Stimulated activated CD4-positive, alpha-beta T cell treated with anti-CD3 and anti-CD28 coated beads, Interleukin-15, amount 100 ng/mL, for 48 hours (primary cell): Measurements from ENCODE around the gene SLC46A3.
A peak's percentile ranks its signal among the peaks of the same experiment; 100 is the strongest.
"Not testable (repeated sequence)": the region's sequence is repeated elsewhere in the genome, so short reads cannot be mapped to it uniquely, and the experiment has no call there.

Source experiments
- DNase-seq, 2 donors: peaks; one replicate each; pipeline ENCODE4 v3.0.0-alpha.2; 2020; ENCODE audit warnings: low read depth in 2 of 2

SLC46A3 gene

GRCh38 chr13:28718543-28719226 is at the start of gene SLC46A3:
TSS of gene SLC46A3 (minus strand) at chr13:28718970. CDS start at chr13:28717998, 972 bp downstream.
- DNase-seq: peak; percentile 90 to 96

- no peak for DNase-seq
Measured at GRCh38 chr13:28763887-28764286, 45.1 kb upstream of the SLC46A3 start.

GRCh38 chr13:28761586-28761985 is 42.8 kb upstream of the SLC46A3 start:
- no peak for DNase-seq

- DNase-seq: no peak
Measured at GRCh38 chr13:28755546-28755870, 36.7 kb upstream of the SLC46A3 start.

- no peak for DNase-seq
Measured at GRCh38 chr13:28754698-28755545, 36.2 kb upstream of the SLC46A3 start.

GRCh38 chr13:28753946-28754345 is 35.2 kb upstream of the SLC46A3 start:
- DNase-seq: no peak

GRCh38 chr13:28753208-28753892 is 34.6 kb upstream of the SLC46A3 start:
- DNase-seq: no peak

- no peak for DNase-seq
Measured at GRCh38 chr13:28751175-28751960, 32.6 kb upstream of the SLC46A3 start.

- no peak for DNase-seq
Measured at GRCh38 chr13:28750187-28751045, 31.6 kb upstream of the SLC46A3 start.

- DNase-seq: no peak
Measured at GRCh38 chr13:28747851-28748250, 29.1 kb upstream of the SLC46A3 start.

GRCh38 chr13:28746287-28746612 is 27.5 kb upstream of the SLC46A3 start:
- no peak for DNase-seq

- DNase-seq: no peak
Measured at GRCh38 chr13:28744656-28745055, 25.9 kb upstream of the SLC46A3 start.

GRCh38 chr13:28744091-28744536 is 25.3 kb upstream of the SLC46A3 start:
- no peak for DNase-seq

- DNase-seq: no peak
Measured at GRCh38 chr13:28743499-28744083, 24.8 kb upstream of the SLC46A3 start.

- DNase-seq: no peak
Measured at GRCh38 chr13:28743020-28743419, 24.2 kb upstream of the SLC46A3 start.

- not testable (repeated sequence) for DNase-seq
Measured at GRCh38 chr13:28742445-28742844, 23.7 kb upstream of the SLC46A3 start.

- DNase-seq: no peak
Measured at GRCh38 chr13:28741084-28741491, 22.3 kb upstream of the SLC46A3 start.

- DNase-seq: no peak
Measured at GRCh38 chr13:28739376-28739775, 20.6 kb upstream of the SLC46A3 start.

- no peak for DNase-seq
Measured at GRCh38 chr13:28735481-28736029, 16.8 kb upstream of the SLC46A3 start.

GRCh38 chr13:28734906-28735305 is 16.1 kb upstream of the SLC46A3 start:
- DNase-seq: no peak
